IPS-NIHi11 (cell line): Measurements from ENCODE around the gene SCN1B.

Experiments used
- DNase-seq: peaks from one replicate; pipeline ENCODE4 v3.0.0; 2012; ENCODE audit warnings: mixed read lengths, low spot score

SCN1B gene

GRCh38 chr19:35074426-35075201 lies 44.3 kb downstream of the SCN1B start:
- peak; percentile 12 for DNase-seq

- peak; percentile 4 for DNase-seq
These were observed 45.1 kb downstream of the SCN1B start for GRCh38 chr19:35075202-35076025.

- peak; percentile 4 for DNase-seq
These were observed 45.7 kb downstream of the SCN1B start for GRCh38 chr19:35076026-35076370.

DNA sequence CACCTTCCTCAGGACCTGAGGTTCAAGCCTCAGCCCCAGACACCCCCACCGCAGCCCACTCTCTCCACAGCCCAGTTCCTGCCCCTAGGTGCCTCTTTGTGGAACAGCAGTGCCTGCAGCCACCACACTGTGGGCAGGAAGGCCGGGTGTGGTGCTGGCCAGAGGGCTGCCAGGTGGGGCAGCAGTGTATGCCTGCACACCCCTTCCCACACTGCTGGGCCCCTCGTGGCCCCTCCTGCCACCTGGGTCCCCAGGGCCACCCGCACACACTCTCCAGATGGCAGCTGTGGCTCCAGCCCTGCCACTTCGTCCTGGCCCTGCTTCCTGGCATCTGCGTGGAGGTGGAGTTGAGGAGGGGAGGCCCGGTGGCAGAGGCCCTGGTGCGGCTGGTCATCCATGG lies 46.4 kb downstream of the SCN1B start:
- peak; percentile 10 for DNase-seq

- peak; percentile 17 for DNase-seq
These were observed 47.3 kb downstream of the SCN1B start for GRCh38 chr19:35077411-35078223.

- peak; percentile 5 for DNase-seq
These were observed 49.6 kb downstream of the SCN1B start for GRCh38 chr19:35079826-35080225.

DNA sequence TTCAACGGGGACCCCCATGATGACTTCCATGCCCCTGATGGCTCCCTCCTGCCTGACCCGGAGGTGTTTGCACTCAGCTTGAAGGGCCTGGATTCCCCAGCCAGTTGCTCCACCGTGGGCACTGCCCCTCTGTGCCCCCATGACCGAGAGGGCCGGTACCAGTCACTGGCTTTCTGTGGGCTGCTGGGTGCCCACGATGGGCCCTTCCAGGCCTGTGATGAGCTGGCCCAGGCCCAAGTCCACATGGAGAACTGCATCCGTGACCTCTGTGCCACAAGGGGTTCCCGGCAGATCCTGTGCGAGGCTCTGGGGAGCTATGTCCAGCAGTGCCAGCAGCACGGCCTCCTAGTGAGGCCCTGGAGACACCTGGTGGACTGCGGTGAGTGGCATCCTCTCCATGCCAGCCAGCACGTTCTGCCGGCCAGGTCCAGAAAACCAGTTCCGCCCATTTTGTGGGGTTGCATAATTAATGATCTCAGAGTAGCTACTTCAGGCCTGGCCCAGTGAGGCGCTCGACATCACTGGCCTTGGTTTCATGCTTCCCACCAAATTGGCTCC lies 50.4 kb downstream of the SCN1B start:
- peak; percentile 5 for DNase-seq

GRCh38 chr19:35081201-35081600 lies 50.9 kb downstream of the SCN1B start:
- no peak for DNase-seq

- DNase-seq: peak; percentile 5
These were observed 53.6 kb downstream of the SCN1B start for GRCh38 chr19:35083691-35084508.

GRCh38 chr19:35084509-35084762 lies 54.2 kb downstream of the SCN1B start:
- DNase-seq: peak; percentile 11

DNA sequence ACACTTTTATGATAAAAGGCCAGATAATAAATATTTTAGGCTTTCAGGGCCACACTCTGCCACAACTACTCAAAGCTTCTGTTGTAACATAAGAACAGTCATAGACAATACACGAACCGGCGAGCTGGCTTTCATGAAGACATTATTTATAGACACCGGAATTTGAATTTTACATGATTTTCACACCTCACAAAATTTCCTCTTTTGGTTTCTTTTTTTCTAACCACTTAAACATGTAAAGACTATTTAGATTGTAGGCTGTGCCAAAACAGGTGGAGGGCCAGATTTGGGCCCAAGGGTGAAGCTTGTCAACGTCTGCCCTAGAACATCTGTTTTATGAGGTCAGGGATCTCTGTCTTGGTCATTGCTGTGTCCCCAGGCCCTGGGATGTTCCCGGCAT lies 55.7 kb downstream of the SCN1B start:
- DNase-seq: no peak

DNA sequence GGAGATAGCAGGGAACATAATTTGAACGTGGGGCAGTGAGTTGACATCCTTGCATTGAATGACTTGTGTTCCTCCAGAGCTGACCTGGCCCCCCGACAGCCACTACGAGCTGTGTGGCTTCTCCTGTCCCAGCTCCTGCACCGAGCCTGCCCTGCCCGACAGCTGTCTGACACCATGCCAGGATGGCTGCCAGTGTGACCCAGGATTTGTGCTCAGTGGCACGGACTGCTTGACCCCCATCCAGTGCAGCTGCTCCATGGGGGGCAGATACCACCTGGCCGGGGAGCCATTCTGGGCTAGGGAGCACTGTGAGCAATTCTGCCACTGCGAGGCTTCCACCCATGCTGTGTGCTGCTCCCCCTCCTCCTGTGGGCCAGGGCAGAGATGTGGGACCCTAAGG lies 56.2 kb downstream of the SCN1B start:
- no peak for DNase-seq

DNA sequence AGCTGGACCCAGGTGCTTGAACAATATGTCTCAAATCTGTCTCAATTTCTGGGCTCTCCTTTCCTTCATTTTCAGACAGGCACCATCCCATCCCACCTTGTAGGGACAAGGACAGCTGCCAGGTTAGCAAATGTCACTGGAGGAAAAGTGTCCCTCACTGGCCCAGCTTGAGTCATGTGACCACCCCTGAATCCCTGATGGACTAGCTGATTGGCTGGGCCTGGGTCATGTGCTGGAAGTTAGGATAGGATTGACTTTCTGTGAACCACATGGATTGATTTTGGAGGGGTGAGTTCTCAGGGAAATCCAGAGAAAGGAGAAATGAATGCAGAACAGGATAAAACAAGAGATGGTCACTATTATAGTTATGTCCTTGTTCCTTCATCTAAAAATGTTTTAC lies 57.1 kb downstream of the SCN1B start:
- DNase-seq: peak; percentile 27

DNA sequence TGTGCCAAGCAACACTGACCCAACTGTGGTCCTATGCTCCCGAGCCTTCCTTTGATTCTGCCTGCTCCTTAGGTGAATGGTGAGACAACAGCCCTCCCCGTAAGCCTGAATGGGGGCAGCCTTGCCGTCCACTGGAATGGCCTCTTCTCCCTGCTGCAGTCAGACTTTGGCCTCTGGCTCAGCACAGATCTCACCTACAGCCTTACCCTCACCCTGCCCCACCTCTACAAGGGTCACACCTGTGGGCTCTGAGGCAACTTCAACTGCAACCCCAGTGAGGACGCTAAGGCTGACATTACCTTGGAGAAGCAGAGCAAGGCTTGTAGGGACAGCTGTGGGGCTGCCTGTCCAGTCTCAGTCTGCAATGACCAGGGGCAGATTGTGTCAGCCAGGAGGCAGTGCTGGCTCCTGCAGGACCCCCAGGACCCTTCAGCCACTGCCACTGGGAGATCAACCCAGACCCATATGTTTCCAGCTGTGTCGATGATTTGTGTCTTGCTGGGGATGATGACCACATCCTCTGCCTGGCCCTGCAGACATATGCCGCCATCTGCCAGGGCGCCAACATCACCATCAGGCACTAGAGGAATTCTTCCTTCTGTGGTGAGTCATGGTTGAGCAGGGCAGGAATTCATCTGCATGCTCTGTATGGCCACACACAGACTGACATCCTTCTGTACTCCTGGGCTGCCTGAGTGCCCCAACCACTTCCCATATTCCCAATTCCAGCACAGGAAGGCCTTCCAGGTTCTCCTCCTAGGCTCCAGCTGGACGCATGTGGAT lies 58.1 kb downstream of the SCN1B start:
- DNase-seq: peak; percentile 9

DNA sequence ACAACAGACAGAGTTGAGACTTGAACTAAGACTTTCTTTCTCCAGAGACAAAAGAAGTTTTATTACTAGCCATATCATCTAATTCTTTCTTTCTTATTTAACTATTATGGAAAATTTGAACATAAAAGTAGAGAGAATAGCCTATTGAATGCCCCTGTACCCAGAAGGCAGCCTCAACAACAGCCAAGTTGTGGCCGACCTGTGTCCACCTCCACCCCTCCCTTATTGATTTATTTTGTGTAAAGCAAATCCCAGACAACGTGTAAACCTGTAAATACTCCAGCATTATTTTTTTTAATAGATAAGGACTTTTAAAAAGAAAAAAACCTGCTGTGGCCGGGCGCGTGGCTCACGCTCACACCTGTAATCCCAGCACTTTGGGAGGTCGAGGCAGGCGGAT lies 59.3 kb downstream of the SCN1B start:
- no peak for DNase-seq
